T1000 (cell line): Measurements from ENCODE around the gene LMO2.
"Not testable (repeated sequence)": the region's sequence is repeated elsewhere in the genome, so short reads cannot be mapped to it uniquely, and the experiment has no call there.

ENCODE experiments used
- DNase-seq: peaks from one replicate; lab custom pipeline; 2025; ENCODE audit warnings: mixed read lengths; lab: John Stamatoyannopoulos, UW

LMO2 gene

DNA sequence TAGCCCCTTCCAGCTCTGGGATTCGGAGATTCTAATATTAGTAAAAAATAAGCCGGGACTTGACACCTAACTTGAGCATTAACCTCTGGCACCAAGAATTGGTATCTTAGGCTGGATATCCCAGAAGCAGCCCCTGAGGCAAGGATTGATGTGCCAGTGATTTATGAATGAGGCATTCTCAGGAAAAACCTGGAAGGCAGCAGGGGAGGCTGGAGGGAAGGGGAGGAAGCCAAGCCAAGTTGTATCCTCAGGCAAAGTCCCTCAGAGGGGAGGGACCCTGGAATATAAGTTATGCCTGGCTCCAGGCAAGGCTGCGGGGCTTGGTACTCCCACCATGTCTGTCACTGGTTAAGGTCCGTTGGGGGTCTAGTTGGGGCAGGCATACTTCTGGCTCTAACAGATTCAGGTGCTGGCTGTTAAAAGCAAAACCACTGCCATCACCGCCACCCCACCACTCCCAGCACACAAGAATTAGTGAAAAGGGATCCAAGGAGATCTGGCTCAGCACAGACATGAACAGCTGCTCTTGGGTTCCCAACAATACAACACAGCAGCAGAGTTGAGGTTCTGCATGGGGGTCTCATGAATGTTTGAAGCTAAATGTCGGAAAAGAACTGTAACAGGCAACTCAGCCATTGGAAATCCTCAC is 29.8 kb downstream of the LMO2 start:
- DNase-seq, result no peak

DNA sequence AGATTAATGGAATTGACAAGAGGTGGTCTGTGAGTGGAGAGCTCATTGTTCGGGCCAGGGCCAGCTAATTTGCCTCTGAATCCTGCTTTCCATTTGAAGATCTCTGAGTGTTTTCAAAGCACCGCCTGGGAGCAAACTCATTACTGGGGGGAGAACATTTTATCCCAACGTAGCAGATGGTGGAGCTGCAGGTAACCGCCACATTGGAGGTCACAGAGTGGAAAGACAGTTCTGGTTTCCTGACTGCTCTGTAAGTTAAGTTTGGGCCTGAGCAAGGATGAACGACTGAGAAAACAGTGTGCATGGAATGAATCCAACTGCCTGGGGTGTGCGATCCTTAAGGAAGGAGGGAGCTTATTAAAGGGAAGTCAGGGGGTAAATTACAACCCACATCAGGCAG is 30.5 kb downstream of the LMO2 start:
- DNase-seq, result no peak

DNA sequence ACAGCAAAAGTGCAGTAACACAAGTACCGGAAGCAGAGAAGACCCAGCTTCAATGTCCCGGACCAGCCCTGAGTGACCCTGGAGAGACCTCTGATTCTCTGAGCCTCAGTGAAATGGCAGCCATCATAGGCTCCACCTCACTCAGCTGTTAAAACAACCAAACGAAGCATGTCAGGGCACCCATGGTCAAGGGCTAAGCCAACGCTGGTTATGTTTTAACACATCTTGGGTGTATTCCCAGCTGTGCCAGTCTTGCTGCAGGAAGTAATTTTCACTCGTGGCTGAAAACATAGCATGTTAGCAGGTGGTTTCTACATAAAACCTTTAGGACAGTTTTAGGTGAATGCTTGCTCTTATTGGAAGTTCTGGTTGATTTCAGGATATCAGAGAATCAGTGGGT is 30.9 kb downstream of the LMO2 start:
- no peak for DNase-seq

DNA sequence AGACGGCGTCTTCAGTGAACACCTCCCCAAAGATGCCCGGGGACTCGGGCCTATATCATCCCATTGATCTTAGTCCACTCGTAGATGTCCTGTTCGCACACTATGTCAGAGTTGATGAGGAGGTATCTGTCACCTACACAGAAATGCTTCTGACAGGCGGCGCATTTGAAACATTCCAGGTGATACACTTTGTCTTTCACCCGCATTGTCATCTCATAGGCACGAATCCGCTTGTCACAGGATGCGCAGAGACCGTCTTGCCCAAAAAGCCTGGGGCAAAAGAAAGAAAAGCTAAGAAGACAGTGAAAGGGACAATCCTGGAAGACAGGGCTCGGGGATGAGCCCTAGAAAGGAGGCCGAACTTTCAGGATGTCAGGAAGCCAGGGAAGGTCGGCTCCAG is 32.6 kb downstream of the LMO2 start:
- no peak for DNase-seq

DNA sequence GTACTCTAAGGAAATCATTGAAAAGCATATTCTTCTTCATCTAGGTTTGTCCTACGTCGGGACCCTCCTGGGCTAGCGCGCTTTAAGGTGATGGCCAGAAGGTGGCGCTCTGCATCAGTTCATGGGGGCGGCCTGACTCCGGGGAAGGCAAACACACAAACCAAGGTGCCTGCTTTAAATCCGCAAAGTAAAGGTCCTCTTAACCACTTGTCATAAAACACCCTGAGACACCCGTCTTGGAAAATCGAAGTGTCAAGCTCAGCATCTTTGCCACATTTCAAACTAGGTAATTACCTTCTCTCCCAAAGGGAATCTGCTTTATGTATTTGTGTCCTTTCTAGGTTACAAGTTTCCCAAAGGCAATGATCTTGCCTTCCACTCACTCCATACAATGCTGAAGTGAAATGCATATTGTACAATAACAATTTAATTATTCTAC is 33.9 kb downstream of the LMO2 start:
- peak; percentile 13 for DNase-seq

DNA sequence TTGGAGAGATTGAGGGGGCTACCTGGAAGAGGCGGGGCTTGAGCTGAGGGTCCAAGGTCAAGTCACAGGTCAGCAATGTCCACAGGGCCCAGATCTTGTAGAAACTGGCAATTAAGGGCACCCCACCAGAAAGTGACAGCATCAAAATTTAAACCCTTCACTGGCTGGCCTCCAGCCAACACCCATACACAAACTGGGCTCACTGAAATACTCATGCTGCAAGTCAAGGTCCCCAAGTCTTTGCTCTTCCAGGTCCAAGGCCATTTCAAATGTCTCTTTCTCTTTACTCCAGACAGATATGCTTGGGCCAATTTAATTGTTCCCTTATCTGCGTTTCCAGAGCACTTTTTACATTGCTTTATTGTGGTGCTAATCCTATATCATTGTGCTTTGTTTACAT is 36.4 kb downstream of the LMO2 start:
- DNase-seq, result no peak

DNA sequence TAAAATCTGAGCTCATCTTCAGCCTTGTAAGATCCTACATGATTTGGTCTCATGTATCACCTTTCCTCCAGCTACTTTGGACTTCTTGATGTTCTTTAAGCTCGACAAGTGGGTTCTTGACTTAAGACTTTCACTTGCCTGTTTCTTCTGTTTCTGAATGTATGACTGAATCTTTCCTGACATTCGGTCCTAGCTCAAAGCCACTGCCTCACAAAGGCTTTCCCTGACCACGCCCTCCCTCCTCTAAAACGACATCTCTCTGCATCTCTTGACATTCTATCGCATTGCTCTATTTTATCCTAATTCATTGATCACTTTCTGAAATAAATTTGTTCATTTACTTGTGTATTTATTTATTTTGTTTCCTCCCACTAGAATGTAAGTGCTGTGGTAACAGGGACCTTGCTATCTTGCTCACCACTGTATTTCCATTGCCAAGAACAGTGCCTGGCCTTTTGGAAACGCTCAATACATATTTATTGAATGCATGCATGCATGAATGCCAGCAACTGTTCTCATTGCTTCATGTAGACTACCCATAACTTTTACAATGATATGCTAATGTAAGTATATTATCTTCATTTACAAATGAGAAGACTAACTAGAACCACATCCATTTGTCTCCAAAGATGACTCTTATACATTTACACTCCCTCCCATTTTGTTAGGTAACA is 43.0 kb downstream of the LMO2 start:
- no peak for DNase-seq

DNA sequence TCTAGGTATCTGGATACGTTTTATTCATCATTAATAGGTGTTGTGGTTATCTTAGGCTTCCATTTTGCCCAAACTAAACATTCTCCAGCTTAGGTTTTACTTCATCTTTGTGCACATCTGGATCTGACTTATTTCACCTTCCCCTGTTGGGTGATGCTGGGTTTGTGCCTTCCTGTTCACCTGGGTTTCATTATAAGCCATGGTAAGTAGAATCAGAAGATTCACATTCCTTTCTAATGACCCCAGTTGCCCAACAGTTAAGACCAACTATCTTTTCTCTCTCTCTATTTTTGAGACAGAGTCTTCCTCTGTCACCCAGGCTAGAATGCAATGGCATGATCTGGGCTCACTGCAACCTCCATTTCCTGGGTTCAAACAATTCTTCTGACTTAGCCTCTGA is 44.6 kb downstream of the LMO2 start:
- DNase-seq, result no peak

DNA sequence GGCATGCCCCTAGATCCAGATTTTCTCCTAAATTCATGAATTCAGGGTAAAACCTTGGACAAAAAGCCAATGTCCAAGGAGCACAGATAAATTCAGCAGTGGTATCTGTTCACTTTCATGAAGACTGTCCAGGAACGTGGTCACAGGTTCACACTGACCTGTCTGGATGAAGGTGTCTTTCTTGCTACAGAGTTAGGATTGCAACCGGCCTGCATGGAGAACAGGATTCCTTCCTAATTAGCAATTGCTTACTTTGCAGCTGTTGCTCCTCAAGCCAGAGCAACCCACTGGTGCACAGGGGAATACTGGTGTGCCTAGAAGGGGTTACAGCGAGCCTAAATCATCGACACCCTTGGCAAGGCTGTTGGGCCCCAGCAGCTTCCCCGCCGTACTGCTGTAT is 47.6 kb downstream of the LMO2 start:
- no peak for DNase-seq

DNA sequence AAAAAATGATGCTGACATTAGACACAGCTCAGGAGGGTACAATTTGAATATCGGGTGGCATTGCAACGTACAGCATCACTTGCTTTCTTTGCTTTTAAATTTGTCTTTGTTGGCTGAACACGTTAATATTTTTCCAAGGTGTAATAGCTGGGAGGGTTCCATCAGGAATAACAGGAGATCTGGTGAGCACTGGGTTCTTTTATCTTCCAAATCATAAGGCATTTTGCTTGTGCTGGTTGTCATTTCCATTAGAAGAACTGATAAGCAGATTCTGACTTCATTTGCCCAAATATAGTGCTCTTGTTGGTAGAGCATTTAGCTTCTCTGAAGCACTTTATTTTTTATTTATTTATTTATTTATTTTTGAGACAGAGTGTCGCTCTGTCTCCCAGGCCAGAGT is 48.9 kb downstream of the LMO2 start:
- no peak for DNase-seq

DNA sequence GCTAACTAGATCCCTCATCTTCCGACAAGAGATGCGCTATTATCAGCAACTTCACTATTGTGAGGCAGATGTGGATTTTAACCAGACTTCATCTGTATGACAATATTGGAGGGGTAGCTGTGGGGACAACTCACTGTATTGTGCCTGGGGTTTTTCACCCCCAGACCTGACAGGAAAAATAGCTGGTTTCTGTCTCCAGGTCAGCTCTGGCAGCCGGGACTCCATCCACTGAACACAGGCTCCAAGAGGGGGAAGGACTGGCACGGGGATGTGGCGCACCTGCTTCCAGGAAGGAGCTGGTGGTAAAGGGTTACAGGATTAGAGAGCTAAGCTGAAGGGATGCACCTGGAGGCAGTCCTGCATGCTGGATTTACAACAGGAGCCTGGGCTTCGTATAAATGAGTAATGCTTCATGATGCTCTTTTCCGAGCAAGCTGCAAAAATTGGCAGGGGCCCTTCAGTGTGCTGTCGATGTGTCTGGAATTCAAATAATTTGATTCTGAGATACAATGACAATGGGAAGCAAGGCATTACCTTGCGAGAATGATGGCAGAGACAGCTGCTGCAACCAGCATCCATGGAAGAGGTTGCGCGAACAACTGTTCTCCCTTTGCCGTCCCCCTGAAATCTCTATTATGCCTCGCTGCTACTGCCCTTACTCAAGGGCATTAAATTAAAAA is 49.5 kb downstream of the LMO2 start:
- no peak for DNase-seq

DNA sequence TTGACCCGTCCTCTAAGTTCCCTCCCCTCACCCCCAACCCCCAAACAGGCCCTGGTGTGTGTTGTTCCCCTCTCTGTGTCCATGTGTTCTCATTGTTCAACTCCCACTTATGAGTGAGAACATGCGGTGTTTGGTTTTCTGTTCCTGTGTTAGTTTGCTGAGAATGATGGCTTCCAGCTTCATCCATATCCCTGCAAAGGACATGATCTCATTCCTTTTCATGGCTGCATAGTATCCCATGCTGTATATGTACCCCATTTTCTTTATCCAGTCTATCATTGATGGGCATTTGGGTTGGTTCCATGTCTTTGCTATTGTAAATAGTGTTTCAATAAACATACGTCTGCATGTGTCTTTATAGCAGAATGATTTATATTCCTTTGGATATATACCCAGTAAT is 53.6 kb downstream of the LMO2 start:
- not testable (repeated sequence) for DNase-seq

DNA sequence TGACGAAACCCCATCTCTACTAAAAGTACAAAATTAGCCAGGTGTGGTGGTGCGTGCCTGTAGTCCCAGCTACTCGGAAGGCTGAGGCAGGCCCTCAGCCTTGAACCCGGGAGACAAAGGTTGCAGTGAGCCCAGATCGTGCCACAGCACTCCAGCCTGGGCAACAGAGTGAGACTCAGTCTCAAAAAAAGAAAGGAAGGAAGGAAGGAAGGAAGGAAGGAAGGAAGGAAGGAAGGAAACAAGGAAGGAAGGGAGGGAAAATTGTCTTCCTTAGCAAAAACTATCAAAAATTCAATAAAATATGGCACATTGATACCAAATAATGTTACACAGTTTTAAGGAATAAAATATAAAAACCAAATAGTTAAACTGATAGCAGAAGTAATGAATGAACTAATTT is 54.5 kb downstream of the LMO2 start:
- DNase-seq, result not testable (repeated sequence)

DNA sequence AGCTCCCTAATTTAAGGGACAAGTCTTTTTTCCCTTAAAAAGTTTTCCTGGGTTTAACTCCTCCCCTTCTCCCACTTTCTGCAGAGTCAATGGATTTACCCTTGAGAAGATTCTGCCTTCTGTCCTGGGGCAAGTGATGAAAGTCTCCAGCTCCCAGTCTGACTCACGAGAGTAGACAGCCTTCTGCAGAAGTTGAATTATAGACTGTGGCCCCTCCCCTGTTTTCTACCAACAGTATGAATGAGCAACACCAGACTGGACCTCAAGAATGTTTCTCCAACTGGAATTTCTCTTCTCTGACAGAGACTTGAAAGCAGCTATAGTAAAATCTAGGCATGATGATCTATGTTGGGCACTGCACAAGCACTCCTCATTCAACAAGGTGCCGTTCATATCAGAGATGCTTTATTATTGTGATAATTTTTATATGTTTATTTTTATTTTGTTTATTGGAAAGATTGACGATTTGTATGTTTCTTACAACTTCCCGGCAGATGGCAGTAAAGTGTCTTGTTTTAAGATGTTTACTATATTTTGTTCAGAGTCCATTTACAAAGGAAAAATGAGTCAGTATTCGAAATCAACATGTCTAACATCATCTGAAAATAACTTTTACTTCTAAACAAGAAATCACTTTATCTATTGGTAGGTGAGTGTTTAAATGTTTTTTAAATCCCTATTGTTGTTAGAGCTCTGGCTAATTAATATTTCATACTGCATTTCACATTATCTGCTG is 56.6 kb downstream of the LMO2 start:
- DNase-seq, result peak; percentile 18

DNA sequence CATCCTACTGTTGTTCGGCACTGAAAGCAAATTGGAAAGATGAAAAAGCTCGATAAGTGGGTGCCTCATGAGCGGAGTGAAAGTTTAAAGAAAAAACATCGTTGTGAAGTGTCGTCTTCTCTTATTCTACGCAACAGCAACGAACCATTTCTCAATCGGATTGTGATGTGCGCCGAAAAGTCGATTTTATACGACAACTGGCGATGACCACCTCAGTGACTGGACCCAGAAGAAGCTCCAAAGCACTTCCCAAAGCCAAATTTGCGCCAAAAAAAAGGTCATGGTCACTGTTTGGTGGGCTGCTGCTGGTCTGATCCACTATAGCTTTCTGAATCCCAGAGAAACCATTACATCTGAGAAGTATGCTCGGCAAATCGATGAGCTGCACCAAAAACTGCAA is 59.2 kb downstream of the LMO2 start:
- DNase-seq, result no peak

DNA sequence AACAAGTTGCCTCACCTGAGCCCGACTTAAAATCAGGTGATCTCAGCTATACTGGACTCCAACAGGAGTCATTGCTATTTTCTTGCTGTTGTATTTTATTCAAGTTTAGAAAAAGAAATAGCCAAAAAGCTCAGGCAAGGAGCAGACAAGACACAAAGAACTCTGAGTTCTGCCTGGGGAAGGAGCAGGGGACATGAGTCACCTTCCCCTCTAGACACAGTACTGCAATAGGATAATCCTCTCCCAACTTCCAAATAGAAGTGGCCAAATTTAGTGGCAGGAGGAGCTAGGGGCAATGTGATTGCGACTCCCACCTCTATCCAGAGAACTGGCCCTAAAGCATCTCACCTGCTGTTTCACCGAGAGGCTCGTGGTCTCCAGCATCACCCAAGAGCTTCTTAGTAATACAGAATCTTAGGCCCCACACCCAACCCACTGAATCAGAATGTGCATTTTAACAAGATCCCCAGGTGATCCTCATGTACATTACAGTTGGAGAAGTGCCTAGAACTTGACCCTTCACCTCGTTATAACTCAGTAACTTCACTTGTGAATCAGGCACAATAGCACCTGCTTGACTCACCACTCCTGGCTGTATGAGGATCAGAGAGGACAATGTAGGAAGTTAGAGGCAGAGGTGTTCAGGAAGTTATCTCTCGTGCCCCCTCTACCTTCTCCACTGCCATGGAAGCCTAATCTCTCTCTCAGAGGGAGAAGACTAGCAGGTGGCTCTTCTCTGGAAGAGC is 60.8 kb downstream of the LMO2 start:
- DNase-seq, result no peak

DNA sequence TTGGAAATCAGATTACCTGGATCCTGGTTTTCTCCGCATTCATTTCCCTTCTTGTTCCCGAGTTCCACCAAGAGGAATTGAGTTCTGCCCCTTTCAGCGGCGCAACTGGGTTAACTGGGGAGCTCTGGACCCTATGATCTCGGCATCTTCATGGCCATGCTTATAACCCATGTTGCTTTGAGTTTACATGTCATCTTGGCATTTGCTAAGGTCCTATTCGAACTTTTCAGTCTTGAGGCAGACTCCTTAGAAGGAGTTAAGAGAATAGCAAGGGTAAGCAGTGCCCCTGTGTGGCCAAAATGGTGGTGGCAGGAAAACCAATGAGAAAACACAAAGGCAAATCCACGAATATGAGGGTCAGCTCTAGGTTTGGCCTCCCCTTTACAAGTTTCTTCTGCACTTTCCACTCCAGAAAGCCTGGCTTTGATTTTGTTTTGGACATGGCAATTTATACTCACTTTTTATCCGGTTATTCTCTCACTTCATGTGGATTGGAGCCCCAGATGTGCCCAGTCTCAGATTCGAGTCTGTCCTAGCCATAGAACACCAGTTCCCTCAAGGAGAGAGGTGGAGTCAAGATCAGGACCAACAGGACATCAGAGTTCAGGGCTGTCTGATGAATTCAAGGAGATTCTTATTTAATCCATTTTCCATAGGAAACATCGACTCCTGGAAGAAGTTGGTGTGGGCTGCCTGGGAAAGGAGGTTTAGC is 62.3 kb downstream of the LMO2 start:
- peak; percentile 7 for DNase-seq

DNA sequence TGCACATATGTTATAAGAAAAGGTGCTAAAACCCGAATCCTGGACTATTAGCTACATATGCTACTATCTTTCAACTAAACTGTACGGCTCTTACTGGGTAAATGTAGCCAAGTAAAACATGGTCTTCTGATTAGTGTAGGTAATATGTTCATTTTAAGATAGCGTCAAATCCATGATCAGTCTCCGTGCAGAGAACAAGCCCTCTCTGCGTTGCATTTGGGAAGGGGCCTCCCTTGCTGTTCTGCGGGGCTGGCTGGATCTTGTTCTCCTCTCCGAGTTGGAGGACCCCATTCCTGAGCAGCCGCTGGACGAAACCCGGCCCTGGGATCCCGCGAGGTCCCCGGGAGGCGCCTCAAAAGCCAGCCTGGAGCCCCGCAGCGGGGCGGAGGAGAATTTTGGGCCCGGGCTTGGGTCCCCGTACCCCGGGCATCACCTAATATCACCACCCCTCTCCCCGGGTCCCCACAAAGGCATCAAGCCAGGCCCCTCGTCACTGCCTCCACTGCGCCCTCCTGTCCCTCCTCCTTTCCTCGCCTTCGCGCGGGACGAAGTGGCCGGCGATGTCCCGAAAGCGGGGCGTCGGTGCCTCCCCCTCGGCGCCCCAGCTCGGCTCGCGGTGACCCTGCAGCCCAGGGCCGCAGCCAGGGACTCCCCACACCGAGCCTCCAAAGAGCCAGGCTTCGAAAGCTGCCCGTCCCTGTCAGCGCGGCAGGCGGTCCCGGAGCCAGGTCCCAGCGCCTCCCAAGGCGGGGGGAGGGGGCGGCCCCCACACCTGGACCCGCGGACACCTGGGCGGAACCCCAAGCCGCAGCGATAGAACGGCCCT is 63.1 kb downstream of the LMO2 start:
- no peak for DNase-seq

DNA sequence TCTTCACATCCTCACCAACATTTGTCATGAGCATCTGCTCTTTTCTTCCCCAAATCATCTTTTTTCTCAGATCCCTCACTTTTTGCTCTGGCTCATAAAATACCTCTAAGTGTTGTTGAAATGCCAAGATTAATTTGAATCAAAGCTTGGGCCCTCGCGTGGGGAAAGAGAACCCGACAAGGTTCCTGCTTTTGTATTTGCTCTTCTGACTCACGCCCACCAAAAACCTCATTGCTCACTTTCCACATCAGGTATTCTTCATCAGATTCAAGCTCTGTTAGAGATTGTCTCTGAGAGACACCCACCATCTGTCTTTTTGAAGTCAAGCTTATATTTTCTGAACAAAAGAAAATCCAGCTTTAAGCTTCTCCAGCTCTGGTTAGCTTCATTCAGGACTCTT is 64.7 kb downstream of the LMO2 start:
- DNase-seq, result no peak

DNA sequence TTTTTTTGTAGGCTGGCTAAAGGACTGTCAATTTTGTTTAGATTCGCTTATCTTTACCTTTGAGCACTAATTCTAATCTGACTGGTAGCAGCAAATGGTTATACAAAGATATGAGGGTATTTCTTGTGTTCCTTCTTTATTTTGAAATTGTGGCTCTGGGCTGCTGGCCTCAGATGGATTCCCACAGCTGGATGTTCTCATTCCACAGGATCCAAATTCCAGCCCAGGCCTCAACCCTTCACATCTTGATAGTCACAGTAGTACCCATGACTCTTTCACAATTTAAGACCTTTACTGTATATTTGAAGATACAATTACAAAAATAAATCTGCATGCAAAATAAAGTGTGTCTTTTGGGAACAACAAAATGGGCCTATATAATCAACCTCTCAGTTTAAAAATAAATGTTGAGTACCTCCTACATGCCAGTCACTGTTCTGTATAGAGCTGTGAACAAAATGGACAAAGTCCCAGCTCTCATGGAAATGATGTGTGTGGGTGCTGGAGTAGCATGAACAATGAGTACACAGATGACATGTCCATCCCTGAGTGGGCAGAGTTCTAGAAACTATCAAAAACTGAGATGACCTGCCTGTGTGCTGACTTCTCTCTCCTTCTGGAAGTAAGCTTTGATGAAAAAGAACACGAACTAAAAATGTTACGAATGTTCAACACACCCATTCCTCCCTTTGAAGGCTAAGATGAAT is 65.9 kb downstream of the LMO2 start:
- DNase-seq, result no peak
